Brain microvascular endothelial cell (primary cell): Measurements from ENCODE around the gene ADAMTS4.

Experiments
- DNase-seq: peaks from one replicate; pipeline ENCODE4 v3.0.0-alpha.2; 2020
- H3K27ac ChIP-seq: fragments of 250-450 bp; sonication (Bioruptor Pico); 2 replicates; pipeline ENCODE4 v1.5.1; 2020; ENCODE audit warnings: mild to moderate bottlenecking, moderate library complexity
- H3K27me3 ChIP-seq: fragments of 250-450 bp; sonication (Bioruptor Pico); replicated peaks from 2 replicates; pipeline ENCODE4 v1.5.1; 2020; ENCODE audit warnings: mild to moderate bottlenecking
- H3K36me3 ChIP-seq: fragments of 250-450 bp; sonication (Bioruptor Pico); replicated peaks from 2 replicates; pipeline ENCODE4 v1.5.1; 2020; ENCODE audit warnings: mild to moderate bottlenecking
- H3K4me3 ChIP-seq: 2 replicates; pipeline ENCODE4 v1.5.1; 2011; ENCODE audit warnings: low read depth, mild to moderate bottlenecking, control low read depth, low read length, moderate library complexity
- CTCF ChIP-seq: IDR thresholded peaks from 2 replicates; pipeline ENCODE4 v1.5.1; 2011; ENCODE audit warnings: low read depth, mild to moderate bottlenecking, moderate library complexity, low read length, control low read depth, inconsistent platforms; ENCODE audit errors: missing control alignments
- in situ Hi-C: cut with HindIII; loops from 2 replicates; pipeline ENCODE4 v1.10.0; 2017; ENCODE audit warnings: low sequenced_read_pairs, low pct_ligation_motif_present

The ADAMTS4 gene

GRCh38 chr1:161198897-161199431 lies at the start of gene ADAMTS4:
ADAMTS4 (minus strand) TSS chr1:161199054; CDS start chr1:161198627, 427 bp downstream.
- H3K4me3 ChIP-seq, result peak within 1 kb of the TSS; percentile 55

GRCh38 chr1:161244888-161245287 lies 46.0 kb upstream of the ADAMTS4 start:
- TF ChIP-seq CTCF, result no peak
- in situ Hi-C loops, result no loop called here
- no peaks in the 10 kb centered on the region for H3K27me3 ChIP-seq
- no peak overlapping the region for H3K27ac ChIP-seq
- DNase-seq, result no peak
- no peaks in the 10 kb centered on the region for H3K36me3 ChIP-seq
- H3K4me3 ChIP-seq, result no peak overlapping the region

More at GRCh38 chr1:161198897-161199431, at the start of gene ADAMTS4:
- DNase-seq, result peak; percentile 54
- peaks cover 6% of the 10 kb centered on the region for H3K36me3 ChIP-seq
- no peak within 1 kb of the TSS for H3K27ac ChIP-seq
- in situ Hi-C loops, result no loop called here
- H3K27me3 ChIP-seq, result no peaks in the 10 kb centered on the region
- TF ChIP-seq CTCF, result no peak

GRCh38 chr1:161242313-161242712 lies 43.5 kb upstream of the ADAMTS4 start:
- DNase-seq, result no peak
- in situ Hi-C loops, result no loop called here
- Histone ChIP-seq H3K4me3 (no peak overlapping the region), H3K27ac (no peak overlapping the region), H3K27me3 (no peaks in the 10 kb centered on the region), H3K36me3 (no peaks in the 10 kb centered on the region)
- no peak for TF ChIP-seq CTCF

- in situ Hi-C loops, result no loop called here
- TF ChIP-seq CTCF, result no peak
- DNase-seq, result no peak
Measured at GRCh38 chr1:161241682-161242081, 42.8 kb upstream of the ADAMTS4 start.

GRCh38 chr1:161238039-161238473 lies 39.2 kb upstream of the ADAMTS4 start, which contains the start of gene NR1I3:
NR1I3 (minus strand) TSS chr1:161238203; CDS start chr1:161236565, 1,638 bp downstream.
- H3K27me3 ChIP-seq, result no peaks in the 10 kb centered on the region
- no peaks in the 10 kb centered on the region for H3K36me3 ChIP-seq
- no peak for DNase-seq
- in situ Hi-C loops, result no loop called here
- H3K4me3 ChIP-seq, result no peak within 1 kb of the TSS
- H3K27ac ChIP-seq, result no peak within 1 kb of the TSS
- no peak for TF ChIP-seq CTCF

More at GRCh38 chr1:161241682-161242081, 42.8 kb upstream of the ADAMTS4 start:
- H3K27me3 ChIP-seq, result no peaks in the 10 kb centered on the region
- H3K36me3 ChIP-seq, result no peaks in the 10 kb centered on the region
- H3K27ac ChIP-seq, result no peak overlapping the region
- no peak overlapping the region for H3K4me3 ChIP-seq
